Measurements from ENCODE around the gene AGA. TPM values are rescaled to one million over a fixed set of nuclear protein-coding genes. Genes with fewer than 3 reads are reported as not detected.

Gene AGA
- total and polyA plus RNA-seq, 2 of the 8 experiments (the other 6 are each of a cell fraction or from before 2014, with no cell fraction given), result 8.5 to 11.6 TPM

GRCh38 chr4:177385576-177386277, 56.5 kb downstream of the AGA start (continued):
- TF ChIP-seq CHD7 (IDR thresholded peaks at IDR 0.05; ENCODE audit: insufficient replicate concordance, low read length) (no peak), MAFK (IDR thresholded peaks at IDR 0.05; ENCODE audit: low read depth, low read length) (no peak), NANOG (IDR thresholded peaks at IDR 0.05; ENCODE audit: insufficient read depth, low read depth, low read length, poor library complexity, severe bottlenecking) (no peak), SP4 (IDR thresholded peaks at IDR 0.05; ENCODE audit: low read length) (no peak), BACH1 (IDR thresholded peaks at IDR 0.05; ENCODE audit: low read length) (no peak), CBX5 (IDR thresholded peaks at IDR 0.05; ENCODE audit: low read depth, low read length) (no peak), RAD21 (IDR thresholded peaks at IDR 0.05 in 1 of 2, conservative IDR thresholded peaks at IDR 0.05 in 1 of 2; ENCODE audit: low read depth in 2 of 2, low read length in 2 of 2) (no peak)
